ENCODE measurements around the gene FAM193B. TPM values are rescaled to one million over a fixed set of nuclear protein-coding genes. Genes with fewer than 3 reads are reported as not detected.

FAM193B gene
- total RNA-seq, 1 experiment from 2014 or later, result 41.1 TPM

- H3K4me2 ChIP-seq (ENCODE audit: low read length), result peak overlapping the region; percentile 88
- intact Hi-C loops (cut with micrococcal nuclease), result loop anchor here (2.0 kb wide), 1 partner anchor 38 kb away; the partner anchor contains the start of gene TMED9
- no peaks in the 10 kb centered on the region; the same call in 1 of the 2 replicates for H3K36me3 ChIP-seq (ENCODE audit: low read depth, low read length)
- no peak overlapping the region for H3K9ac ChIP-seq (ENCODE audit: low read length)
- DNase-seq, result no peak
- peak overlapping the region; percentile 99 for H2AFZ ChIP-seq (ENCODE audit: low read length)
- TF ChIP-seq EZH2 (IDR thresholded peaks at IDR 0.05; ENCODE audit: low read length, unreplicated experiment) (no peak), CTCF (conservative IDR thresholded peaks at IDR 0.05; ENCODE audit: low read depth, low read length) (no peak), EZH2phosphoT487 (IDR thresholded peaks at IDR 0.05; ENCODE audit: borderline replicate concordance, low read length) (no peak)
- no peak overlapping the region for H3K27ac ChIP-seq (ENCODE audit: low read length)
- peaks cover 43% of the 10 kb centered on the region for H3K79me2 ChIP-seq (ENCODE audit: low read length)
- no peak for ATAC-seq
- no peaks in the 10 kb centered on the region for H3K27me3 ChIP-seq (ENCODE audit: low read length)
- H3K9me3 ChIP-seq (ENCODE audit: low read length), result no peaks in the 10 kb centered on the region
- H3K9me2 ChIP-seq (replicated peaks; ENCODE audit: low read length), result no peaks in the 10 kb centered on the region
- H4K20me1 ChIP-seq (ENCODE audit: low read length), result peaks cover 15% of the 10 kb centered on the region; the same call in 1 of the 2 replicates
- H3F3A ChIP-seq (ENCODE audit: low read length, unreplicated experiment), result no peaks in the 10 kb centered on the region
- H3K4me1 ChIP-seq (ENCODE audit: insufficient read depth, low read length), result peaks cover 21% of the 10 kb centered on the region
- ChIA-PET POLR2A (ENCODE audit: unreplicated experiment) (no interaction called here), CTCF (no interaction called here)
- peak overlapping the region; percentile 75 for H3K4me3 ChIP-seq (ENCODE audit: low read length)
- BruUV-seq (replicated peaks), result no TSS peak
Observed at GRCh38 chr5:177555228-177555627, 865 bp upstream of the FAM193B start.

- CTCF ChIA-PET, result no interaction called here
Observed at GRCh38 chr5:177553671-177554429, 513 bp downstream of the FAM193B start.

More at GRCh38 chr5:177553671-177554429, 513 bp downstream of the FAM193B start:
- H4K20me1 ChIP-seq (ENCODE audit: low read length), result peaks cover 15% of the 10 kb centered on the region; the same call in 1 of the 2 replicates
- ATAC-seq (peak; percentile 61), DNase-seq (no peak)
- H3K27ac ChIP-seq (ENCODE audit: low read length), result no peak overlapping the region
- no peaks in the 10 kb centered on the region; the same call in 1 of the 2 replicates for H3K36me3 ChIP-seq (ENCODE audit: low read depth, low read length)
- peak overlapping the region; percentile 93 for H3K4me3 ChIP-seq (ENCODE audit: low read length)
- intact Hi-C loops (cut with micrococcal nuclease), result loop anchor here (2.0 to 5.0 kb wide), 2 partner anchors 37 to 39 kb away; partner anchors contain the start of genes DDX41 and TMED9
- no peaks in the 10 kb centered on the region for H3K9me2 ChIP-seq (replicated peaks; ENCODE audit: low read length)
- no peaks in the 10 kb centered on the region for H3K9me3 ChIP-seq (ENCODE audit: low read length)
- peak overlapping the region; percentile 79 for H3K9ac ChIP-seq (ENCODE audit: low read length)
- H3K27me3 ChIP-seq (ENCODE audit: low read length), result no peaks in the 10 kb centered on the region
- TF ChIP-seq EZH2phosphoT487 (IDR thresholded peaks at IDR 0.05; ENCODE audit: borderline replicate concordance, low read length) (no peak), EZH2 (IDR thresholded peaks at IDR 0.05; ENCODE audit: low read length, unreplicated experiment) (no peak), CTCF (conservative IDR thresholded peaks at IDR 0.05; ENCODE audit: low read depth, low read length) (no peak)
- POLR2A ChIA-PET (ENCODE audit: unreplicated experiment), result no interaction called here
- peaks cover 55% of the 10 kb centered on the region for H3K79me2 ChIP-seq (ENCODE audit: low read length)
- H3F3A ChIP-seq (ENCODE audit: low read length, unreplicated experiment), result no peaks in the 10 kb centered on the region
- peak overlapping the region; percentile 76 for H2AFZ ChIP-seq (ENCODE audit: low read length)
- peaks cover 21% of the 10 kb centered on the region for H3K4me1 ChIP-seq (ENCODE audit: insufficient read depth, low read length)
- peak overlapping the region; percentile 93 for H3K4me2 ChIP-seq (ENCODE audit: low read length)
- no TSS peak for BruUV-seq (replicated peaks)

Measured in PC-3 (cell line).